GM11168 (cell line): ENCODE data around the gene C20orf96.

Source experiments
- in situ Hi-C: fragments of 300-500 bp; cut with MboI; formaldehyde crosslinking; loops from one replicate; pipeline ENCODE4 v1.12.0; 2022; ENCODE audit warnings: low sequenced_read_pairs; ENCODE audit not compliant: unreplicated experiment

The C20orf96 gene

GRCh38 chr20:288956-289692 is 1.4 kb downstream of the C20orf96 start:
- in situ Hi-C loops = no loop called here

GRCh38 chr20:286508-286907 is 4.0 kb downstream of the C20orf96 start:
- in situ Hi-C loops = no loop called here

- in situ Hi-C loops = no loop called here
Measured at GRCh38 chr20:284172-284571, 6.4 kb downstream of the C20orf96 start.

GRCh38 chr20:278607-279571 is 11.7 kb downstream of the C20orf96 start:
- in situ Hi-C loops = no loop called here

GRCh38 chr20:278181-278580 is 12.4 kb downstream of the C20orf96 start:
- in situ Hi-C loops = no loop called here

GRCh38 chr20:277496-277781 is 13.1 kb downstream of the C20orf96 start:
- in situ Hi-C loops = no loop called here

GRCh38 chr20:276620-277495 is 13.7 kb downstream of the C20orf96 start:
- in situ Hi-C loops = no loop called here

GRCh38 chr20:275791-276190 is 14.8 kb downstream of the C20orf96 start:
- in situ Hi-C loops = no loop called here

- in situ Hi-C loops = no loop called here
Measured at GRCh38 chr20:273884-274283, 16.7 kb downstream of the C20orf96 start.

GRCh38 chr20:272718-273117 is 17.8 kb downstream of the C20orf96 start:
- in situ Hi-C loops = no loop called here

- in situ Hi-C loops = no loop called here
Measured at GRCh38 chr20:271528-271927, 19.0 kb downstream of the C20orf96 start.

- in situ Hi-C loops = no loop called here
Measured at GRCh38 chr20:271069-271468, 19.5 kb downstream of the C20orf96 start.

GRCh38 chr20:270517-270916 is 20.0 kb downstream of the C20orf96 start:
- in situ Hi-C loops = no loop called here

GRCh38 chr20:266596-267562 is 23.7 kb downstream of the C20orf96 start:
- in situ Hi-C loops = no loop called here

GRCh38 chr20:263701-264100 is 26.8 kb downstream of the C20orf96 start:
- in situ Hi-C loops = no loop called here

- in situ Hi-C loops = no loop called here
Measured at GRCh38 chr20:259981-260380, 30.6 kb downstream of the C20orf96 start.

GRCh38 chr20:258963-259362 is 31.6 kb downstream of the C20orf96 start:
- in situ Hi-C loops = no loop called here

- in situ Hi-C loops = no loop called here
Measured at GRCh38 chr20:258269-258858, 32.2 kb downstream of the C20orf96 start.

- in situ Hi-C loops = no loop called here
Measured at GRCh38 chr20:257419-257818, 33.1 kb downstream of the C20orf96 start, which contains the start of gene DEFB132. TSS of gene DEFB132 (plus strand) at chr20:257724. CDS start at chr20:257779, 55 bp downstream.
